GM21367 (cell line): ENCODE data around the gene RHOH.
"Not testable (repeated sequence)": the region's sequence is repeated elsewhere in the genome, so short reads cannot be mapped to it uniquely, and the experiment has no call there.

Experiments
- ATAC-seq: cut with Tn5 transposase; IDR thresholded peaks from one replicate; pipeline ENCODE4 v1.9.1; 2021; ENCODE audit not compliant: unreplicated experiment

Gene RHOH

DNA sequence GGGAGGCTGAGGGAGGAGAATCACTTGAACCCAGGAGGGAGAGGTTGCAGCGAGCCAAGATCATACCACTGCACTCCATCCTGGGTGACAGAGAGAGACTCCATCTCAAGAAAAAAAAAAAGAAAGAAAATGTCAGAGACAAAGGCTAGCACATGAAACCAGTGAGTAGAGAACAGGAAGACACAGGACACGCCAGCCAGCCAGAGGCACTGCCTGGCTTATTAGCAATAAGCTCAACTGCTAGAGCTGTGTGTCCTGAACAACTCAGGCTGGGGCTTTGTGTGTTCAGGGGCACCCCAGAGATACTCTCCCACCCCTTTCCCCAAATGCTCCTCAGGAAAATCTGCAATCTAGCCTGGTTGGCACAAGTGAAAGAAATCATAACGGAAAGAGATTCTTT is 60.0 kb downstream of the RHOH start:
- ATAC-seq, result no peak

DNA sequence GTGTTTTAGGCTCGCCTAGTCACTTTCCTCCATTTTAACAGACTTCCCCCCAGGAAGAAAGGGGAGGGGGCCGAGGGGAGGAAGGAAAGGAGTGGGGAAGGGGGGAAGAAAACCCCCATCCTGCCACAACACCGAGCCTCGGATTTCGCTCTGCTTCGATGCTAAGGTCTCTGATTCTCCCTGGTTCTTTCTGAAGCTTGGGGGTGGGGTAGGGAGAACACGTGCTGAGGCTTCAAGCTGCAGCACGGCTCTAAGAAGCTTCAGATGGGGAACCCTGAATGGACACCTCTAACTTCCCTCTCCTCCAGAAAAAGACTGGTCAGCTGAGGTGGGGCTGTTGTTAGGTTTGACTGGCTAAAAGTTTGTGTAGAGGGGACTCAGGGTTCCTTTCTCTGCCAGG is 61.8 kb downstream of the RHOH start:
- no peak for ATAC-seq

DNA sequence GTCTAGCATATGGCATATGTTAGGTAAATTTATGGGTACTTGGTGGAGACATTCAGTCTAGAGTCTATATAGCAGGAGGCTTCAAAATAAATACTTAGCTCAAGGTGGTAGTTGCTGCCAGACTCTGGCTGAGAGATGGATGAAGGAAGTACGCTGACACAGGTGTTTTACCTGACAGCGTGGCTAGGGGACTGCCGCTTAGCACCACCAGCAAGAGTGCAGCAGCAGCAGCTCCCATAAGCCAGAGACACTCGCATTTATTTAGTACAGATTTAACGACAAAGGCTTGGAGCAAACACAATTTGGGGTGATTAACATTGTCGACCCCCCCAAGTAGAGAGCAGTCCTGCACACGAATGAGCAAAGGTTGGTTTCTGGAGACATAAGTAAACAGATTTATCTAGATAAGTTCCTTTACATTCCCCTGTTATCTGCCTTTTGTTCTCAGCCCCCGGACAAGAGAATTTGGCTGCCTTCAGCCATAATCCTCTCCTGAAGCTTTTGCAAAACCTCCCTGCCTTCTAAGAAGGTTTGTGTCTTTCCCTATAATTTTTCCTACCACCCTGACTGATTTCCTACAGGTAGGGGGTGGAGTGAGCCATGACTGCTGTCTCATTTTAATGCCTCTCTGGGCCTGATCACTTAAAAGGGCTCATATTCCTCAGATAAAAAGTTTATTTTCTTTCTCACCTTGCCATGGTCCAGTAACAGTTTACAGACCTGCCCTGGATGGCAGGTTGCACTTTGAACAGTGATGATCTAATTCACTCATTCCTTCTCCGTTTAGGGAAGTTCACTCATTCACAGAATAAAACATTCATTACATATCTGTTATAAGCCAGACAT is 64.6 kb downstream of the RHOH start:
- no peak for ATAC-seq

GRCh38 chr4:40262077-40262528 is 65.3 kb downstream of the RHOH start:
- ATAC-seq, result no peak

DNA sequence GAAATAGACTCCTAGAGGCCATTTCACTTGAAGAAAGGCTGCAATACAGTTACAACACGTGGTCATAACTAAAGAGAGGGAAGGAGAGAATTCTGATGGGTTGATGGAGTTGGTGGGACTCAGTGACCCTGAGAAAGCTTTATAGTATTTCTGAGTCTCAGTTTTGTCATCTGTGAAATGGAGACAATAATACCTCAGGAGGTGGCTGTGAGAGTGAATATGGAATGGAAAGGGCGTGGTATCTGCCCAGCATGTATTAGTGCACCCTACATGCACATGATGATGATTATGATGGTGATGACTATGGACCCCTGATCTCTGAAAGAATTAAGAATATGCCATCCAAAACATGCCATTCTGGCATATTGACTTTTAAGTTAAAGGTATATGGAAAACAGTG is 66.0 kb downstream of the RHOH start:
- ATAC-seq, result no peak

DNA sequence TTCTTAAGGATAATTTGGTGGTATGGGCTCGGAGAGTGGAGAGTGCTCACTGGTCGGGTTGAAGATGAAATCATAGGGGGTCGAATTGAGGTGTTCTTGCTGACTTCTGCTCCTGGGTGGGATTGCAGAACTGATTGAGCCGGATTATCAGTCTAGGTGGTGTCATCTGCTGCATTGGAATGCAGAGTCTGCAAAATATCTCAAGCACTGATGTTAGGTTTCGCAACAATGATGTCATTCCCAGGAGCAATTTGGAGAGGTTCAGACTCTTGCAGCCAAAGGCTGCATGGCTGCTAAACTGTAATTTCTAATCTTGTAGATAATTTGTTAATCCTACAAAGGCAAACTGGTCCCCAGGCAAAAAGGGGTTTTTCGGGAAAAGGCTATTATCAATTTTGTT is 67.7 kb downstream of the RHOH start:
- ATAC-seq, result no peak

DNA sequence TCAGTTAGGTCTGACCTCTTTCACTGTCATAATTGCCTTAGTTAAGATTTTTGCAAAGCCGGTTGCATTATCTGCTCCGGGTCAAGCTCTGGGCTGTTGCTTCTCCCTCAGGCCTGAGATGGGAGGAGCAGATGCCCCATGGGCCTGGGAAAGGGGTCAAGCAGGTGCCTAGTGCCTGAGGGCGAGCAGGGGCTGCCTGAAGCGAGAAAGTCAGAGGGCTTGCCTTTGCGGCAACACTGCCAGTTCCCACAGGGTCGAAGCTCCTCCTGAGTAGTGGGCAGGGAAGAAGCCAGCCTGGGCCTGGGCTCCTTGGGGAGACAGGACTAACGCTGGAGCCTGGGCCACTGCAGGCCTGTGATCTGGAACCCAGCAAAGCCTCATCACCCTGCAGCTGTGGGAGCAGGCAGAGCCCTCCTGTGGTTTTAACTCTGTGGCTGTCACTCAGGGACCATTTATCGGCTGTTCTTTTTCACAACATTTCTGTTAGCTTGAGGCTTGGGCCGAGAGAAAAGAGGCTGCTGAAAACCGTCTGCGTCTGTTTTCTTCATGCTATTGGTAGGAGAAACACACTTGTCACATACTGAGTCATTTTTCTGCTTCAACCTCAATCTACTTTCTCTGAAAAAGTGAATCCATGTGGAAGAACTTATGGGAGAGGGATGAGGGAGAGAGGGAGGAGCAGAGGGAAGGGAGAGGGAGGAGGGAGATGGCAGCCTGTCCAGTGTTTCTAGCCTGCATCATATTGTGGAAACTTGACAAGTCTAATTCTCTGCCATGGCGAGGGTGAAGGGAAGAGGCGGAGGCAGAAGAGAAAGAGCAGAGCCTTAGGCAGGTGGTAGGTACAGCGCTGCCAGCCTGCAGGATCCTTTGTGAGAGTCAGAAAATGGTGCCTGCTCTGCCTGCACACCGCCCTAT is 68.4 kb downstream of the RHOH start:
- no peak for ATAC-seq

GRCh38 chr4:40265910-40266274 is 69.1 kb downstream of the RHOH start:
- no peak for ATAC-seq

DNA sequence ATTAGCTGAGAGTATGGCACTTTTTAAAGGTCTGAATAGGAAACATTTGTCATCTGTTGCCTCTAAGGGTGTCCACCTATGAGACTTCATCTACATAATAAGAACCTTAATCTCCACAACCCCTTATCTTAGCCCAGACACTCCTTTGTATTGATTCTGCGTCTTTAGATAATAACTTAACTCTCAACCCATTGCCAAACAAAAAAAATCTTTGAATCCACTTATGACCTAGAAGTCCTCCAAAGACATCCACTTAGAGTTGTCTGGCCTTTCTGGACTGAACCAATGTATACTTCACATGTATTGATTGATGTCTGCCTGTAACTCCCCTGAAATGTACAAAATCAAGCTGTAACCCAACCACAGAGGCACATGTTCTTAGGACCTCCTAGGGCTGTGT is 72.3 kb downstream of the RHOH start:
- ATAC-seq, result no peak

- no peak for ATAC-seq
Observed at GRCh38 chr4:40270609-40271008, 73.8 kb downstream of the RHOH start.

- ATAC-seq, result no peak
Observed at GRCh38 chr4:40275065-40275730, 78.4 kb downstream of the RHOH start.

DNA sequence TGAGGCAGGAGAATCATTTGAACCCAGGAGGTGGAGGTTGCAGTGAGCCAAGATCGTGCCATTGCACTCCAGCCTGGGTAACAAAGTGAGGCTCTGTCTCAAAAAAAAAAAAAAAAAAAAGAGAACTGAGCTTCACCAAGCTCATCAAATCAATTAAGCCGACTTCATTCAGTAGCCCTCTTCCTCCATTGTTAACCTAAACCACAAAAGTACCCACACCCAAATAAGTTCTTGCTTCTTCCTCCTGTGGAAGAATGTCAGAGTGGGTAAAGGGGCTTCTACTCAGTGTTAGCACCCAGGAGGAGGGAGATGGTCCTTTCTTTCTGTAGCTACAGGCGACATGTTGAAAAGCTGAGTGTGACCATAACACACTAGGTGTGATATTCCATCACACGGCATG is 79.7 kb downstream of the RHOH start:
- no peak for ATAC-seq

GRCh38 chr4:40280586-40280985 is 83.8 kb downstream of the RHOH start:
- ATAC-seq, result no peak

DNA sequence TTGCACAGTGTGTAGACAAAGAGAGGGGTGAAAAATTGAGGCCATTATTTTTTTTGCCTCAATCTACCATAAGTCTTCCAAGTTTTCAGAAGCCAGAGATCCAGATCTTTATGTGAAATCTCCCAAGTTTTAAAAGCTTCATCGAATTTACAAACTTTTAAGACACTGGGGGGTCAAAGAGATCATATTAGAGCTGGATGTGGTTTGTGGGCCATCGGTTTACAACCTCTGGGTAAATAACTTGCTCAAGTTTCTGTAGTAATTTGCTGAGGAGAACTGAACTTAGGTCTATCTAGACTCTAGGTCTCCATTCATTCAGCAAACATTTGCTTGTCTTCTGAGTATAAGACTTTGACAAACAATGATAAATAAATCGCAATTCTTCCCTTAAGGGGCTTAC is 84.3 kb downstream of the RHOH start:
- ATAC-seq, result no peak

DNA sequence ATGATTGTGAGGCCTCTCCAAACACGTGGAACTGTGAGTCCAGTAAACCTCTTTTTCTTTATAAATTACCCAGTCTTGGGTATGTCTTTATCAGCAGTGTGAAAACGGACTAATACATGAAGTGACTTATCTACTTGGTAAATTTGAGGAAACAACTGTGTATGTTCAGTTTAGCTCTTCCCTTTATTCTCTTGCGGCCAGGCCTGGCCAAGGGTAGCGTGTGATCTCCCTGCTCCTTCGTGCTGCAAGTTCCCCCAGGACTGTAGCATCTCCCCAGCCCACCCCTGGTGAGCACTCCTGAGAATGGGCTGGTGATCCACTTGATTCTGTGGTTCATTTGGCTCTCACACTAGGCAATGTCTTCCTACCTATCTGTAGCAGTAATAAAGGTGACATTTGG is 85.1 kb downstream of the RHOH start:
- ATAC-seq, result no peak

DNA sequence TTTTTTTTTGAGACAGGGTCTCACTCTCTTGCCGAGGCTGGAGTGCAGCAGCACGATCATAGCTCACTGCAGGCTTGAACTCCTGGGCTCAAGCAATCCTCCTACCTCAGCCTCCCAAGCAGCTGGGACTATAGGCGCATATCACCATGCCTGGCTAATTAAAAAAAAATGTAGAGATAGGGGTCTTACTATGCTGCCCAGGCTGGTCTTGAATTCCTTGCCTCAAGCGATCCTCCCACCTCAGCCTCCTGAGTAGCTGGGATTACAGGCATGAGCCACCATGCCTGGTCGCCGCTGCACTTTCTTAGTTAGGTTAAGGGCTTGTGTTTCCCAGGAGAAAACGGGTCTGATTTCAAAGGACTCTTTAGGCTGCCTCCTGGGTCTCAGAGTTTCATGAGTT is 86.0 kb downstream of the RHOH start:
- not testable (repeated sequence) for ATAC-seq

GRCh38 chr4:40283413-40283812 is 86.6 kb downstream of the RHOH start:
- no peak for ATAC-seq

DNA sequence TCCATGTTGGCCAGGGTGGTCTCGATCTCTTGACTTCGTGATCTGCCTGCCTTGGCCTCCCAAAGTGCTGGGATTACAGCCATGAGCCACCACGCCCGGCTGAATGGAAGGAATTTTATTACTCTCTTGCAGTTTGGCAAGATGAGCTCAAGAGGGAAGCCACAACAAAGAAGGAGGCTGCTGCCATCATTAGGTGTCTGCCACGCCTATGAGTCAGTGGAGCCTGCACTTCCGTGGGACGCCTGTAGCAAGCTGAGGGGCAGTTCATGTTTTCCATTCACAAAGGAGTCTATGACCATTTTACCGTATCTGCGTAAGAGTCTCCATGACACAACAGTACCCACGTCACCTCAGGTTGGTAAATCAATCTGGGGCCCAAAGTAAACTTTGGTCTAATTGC is 87.1 kb downstream of the RHOH start:
- ATAC-seq, result no peak

- no peak for ATAC-seq
Observed at GRCh38 chr4:40285692-40286091, 88.9 kb downstream of the RHOH start.

DNA sequence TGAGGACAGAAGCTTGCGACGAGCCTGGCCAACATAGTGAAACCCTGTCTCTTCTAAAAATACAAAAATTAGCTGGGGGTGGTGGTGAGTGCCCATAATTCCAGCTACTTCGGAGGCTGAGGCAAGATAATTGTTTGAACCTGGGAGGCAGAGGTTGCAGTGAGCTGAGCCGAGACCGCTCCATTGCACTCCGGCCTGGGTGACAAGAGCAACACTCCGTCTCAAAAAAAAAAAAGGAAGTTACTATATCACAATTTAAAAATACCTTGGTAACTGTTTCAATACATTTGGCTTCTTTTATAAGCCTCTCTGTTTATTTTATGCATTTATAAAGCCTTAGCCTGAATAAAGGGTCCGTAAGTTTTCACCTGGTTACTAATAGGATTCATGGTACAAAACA is 91.7 kb downstream of the RHOH start:
- no peak for ATAC-seq

DNA sequence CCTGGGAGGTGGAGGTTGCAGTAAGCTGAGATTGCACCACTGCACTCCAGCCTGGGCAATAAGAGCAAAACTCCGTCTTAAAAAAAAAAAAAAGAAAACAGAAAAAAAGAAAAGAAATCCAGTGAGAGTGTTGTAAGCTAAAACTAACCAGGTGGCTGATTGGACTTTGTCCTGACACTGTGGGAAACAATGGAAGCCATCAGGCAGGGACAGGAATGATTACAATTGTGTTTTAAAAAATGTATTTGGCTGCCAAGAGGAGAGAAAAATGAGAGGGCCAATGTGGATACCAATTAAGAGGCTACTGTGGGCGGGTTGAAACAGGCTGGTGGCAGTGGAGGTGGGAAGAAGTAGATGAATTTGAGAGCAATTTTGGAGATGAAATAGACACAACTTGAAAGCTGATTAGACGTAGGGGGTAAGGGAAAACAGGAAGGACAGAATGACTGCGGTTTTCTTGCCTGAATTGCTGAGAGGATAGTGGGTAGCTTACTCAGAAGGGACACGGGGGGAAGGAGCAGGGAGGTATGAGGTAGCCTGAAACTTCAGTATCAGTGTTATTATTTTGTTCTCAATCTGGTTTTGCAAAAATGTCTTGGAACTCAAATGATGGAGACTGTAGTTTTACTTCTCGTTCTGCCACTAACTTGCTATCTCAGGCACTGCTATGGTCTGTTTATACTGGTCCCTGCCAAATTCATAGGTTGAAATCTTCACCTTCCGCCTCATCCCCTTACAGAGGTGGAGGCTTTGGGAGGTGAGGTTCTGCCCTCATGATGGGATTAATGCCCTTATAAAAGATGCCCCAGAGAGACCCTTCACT is 92.7 kb downstream of the RHOH start:
- ATAC-seq, result no peak
